ENCODE results near the gene ATP5ME. TPM values are rescaled to one million over a fixed set of nuclear protein-coding genes. Genes with fewer than 3 reads are reported as not detected.

The ATP5ME gene
- total RNA-seq, 2 donors from 2014 or later, result 85.1 to 265 TPM

GRCh38 chr4:683247-683897 lies 9.3 kb upstream of the ATP5ME start:
- no peaks in the 10 kb centered on the region for H3K9me3 ChIP-seq
- peaks cover 0 to 47% of the 10 kb centered on the region in 2 donors for H3K4me1 ChIP-seq
- H3K27me3 ChIP-seq, result no peaks in the 10 kb centered on the region
- peak overlapping the region in 1 of 2 donors; percentile 39 for H3K27ac ChIP-seq
- no peak for DNase-seq (ENCODE audit: low spot score)
- H3K4me3 ChIP-seq, result no peak overlapping the region
- TF ChIP-seq CTCF (IDR thresholded peaks at IDR 0.05), result no peak
- no peaks in the 10 kb centered on the region for H3K36me3 ChIP-seq

DNA sequence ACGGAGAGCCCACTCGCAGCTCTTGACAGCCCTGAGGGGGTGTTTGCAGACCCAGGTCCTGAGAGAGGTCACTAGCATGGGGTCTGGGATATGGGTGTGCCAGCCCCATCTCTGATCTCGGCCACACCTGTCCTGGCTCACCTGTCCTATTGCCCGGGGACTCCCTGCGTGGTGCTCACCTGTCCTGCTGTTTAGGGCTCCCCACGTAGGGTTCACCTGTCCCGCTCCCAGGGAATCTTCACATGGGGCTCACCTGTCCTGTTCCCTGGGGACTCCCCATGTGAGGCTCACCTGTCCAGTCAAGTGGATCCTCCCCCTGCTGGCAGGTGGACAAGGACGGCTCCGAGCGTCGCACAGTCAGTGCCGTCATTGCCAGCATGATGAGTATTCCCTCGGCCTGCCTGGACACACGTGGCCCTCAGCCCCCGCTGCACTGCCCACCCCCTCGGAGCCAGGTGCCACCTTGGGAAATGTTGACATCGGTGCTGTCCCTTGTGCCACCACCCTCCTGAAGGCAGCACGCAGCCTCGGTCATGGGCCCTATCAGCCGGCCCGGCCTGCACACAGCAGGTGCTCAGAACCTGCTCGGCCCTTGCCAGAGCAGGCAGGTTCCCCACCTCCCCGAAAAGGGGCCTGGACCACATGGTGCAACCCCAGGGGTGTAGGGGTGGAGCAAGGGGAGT lies 8.6 kb upstream of the ATP5ME start:
- no peak for DNase-seq (ENCODE audit: low spot score)

GRCh38 chr4:681736-682451 lies 7.8 kb upstream of the ATP5ME start:
- DNase-seq (ENCODE audit: low spot score), result no peak
- Histone ChIP-seq H3K27me3 (no peaks in the 10 kb centered on the region), H3K9me3 (no peaks in the 10 kb centered on the region), H3K4me1 (peaks cover 0 to 32% of the 10 kb centered on the region in 2 donors), H3K4me3 (no peak overlapping the region), H3K27ac (no peak overlapping the region), H3K36me3 (no peaks in the 10 kb centered on the region)
- TF ChIP-seq CTCF (IDR thresholded peaks at IDR 0.05), result no peak

More for the DNA sequence above, 8.6 kb upstream of the ATP5ME start:
- Histone ChIP-seq H3K27me3 (no peaks in the 10 kb centered on the region), H3K4me3 (no peak overlapping the region), H3K9me3 (no peaks in the 10 kb centered on the region), H3K27ac (no peak overlapping the region), H3K36me3 (no peaks in the 10 kb centered on the region), H3K4me1 (peaks cover 0 to 39% of the 10 kb centered on the region in 2 donors)
- TF ChIP-seq CTCF (IDR thresholded peaks at IDR 0.05), result no peak

DNA sequence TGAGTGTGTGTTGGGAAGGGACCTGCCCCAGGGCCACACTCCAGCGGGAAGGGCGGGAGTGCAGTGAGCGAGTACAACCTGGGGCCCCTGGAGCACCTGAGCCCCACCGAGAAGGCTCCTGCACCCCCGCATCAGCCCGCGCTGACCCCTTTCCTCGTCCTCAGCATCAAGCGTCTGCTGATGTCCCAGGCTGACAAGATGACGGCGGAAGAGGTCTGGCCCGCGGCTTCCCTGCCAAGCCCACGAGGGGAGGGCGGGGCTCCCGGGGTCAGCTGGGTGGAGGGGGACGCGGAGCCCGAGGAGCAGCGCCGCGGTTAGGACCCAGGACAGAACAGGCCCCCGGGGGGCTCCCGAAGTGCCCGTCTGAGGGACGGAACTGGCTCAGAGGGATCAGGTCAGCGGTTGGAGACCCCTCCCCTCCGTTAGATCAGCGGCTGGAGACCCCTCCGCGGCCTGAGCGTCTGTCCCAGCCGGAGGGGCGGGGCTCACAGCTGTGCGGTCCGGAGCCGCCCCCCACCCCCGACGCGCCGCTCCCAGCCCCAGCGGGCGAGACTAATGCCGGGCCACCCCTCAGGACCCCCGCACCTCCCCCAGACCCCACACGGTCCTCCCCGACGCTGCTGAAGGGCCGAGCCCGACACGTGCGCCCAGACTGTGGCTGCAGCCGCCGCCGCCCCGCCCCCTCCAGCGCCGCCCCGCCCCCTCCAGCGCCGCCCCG lies 7.0 kb upstream of the ATP5ME start:
- Histone ChIP-seq H3K9me3 (no peaks in the 10 kb centered on the region), H3K4me1 (peaks cover 0 to 32% of the 10 kb centered on the region in 2 donors), H3K36me3 (no peaks in the 10 kb centered on the region), H3K4me3 (peak overlapping the region; percentile 51 to 65), H3K27ac (peak overlapping the region in 1 of 2 donors; percentile 66), H3K27me3 (no peaks in the 10 kb centered on the region)
- no peak for TF ChIP-seq CTCF (IDR thresholded peaks at IDR 0.05)
- DNase-seq (ENCODE audit: low spot score), result no peak

GRCh38 chr4:680551-680927 lies 6.5 kb upstream of the ATP5ME start:
- no peak for DNase-seq (ENCODE audit: low spot score)
- H3K27me3 ChIP-seq, result no peaks in the 10 kb centered on the region
- no peaks in the 10 kb centered on the region for H3K36me3 ChIP-seq
- H3K27ac ChIP-seq, result peak overlapping the region in 1 of 2 donors; percentile 66
- H3K4me3 ChIP-seq, result peak overlapping the region; percentile 51 to 65
- peaks cover 0 to 38% of the 10 kb centered on the region in 2 donors for H3K4me1 ChIP-seq
- no peaks in the 10 kb centered on the region for H3K9me3 ChIP-seq
- TF ChIP-seq CTCF (IDR thresholded peaks at IDR 0.05), result no peak
